HL-60 (cell line): ENCODE results near the gene OPHN1.

Experiments
- CTCF ChIP-seq: IDR thresholded peaks from one replicate; pipeline ENCODE4 v1.5.1; 2011; ENCODE audit warnings: low read length, control low read depth, inconsistent platforms; ENCODE audit not compliant: insufficient read depth
- GABPA ChIP-seq: IDR thresholded peaks from 2 replicates; pipeline ENCODE4 v1.6.1; 2012; ENCODE audit warnings: low read depth
- POLR2AphosphoS5 ChIP-seq: IDR thresholded peaks from 2 replicates; pipeline ENCODE4 v1.6.1; 2012; ENCODE audit warnings: low read depth
- REST ChIP-seq: IDR thresholded peaks from 2 replicates; pipeline ENCODE4 v1.6.1; 2012; ENCODE audit warnings: low read depth; ENCODE audit not compliant: insufficient replicate concordance

GRCh38 chrX:68345025-68345424 is 88.3 kb downstream of the OPHN1 start:
- no peak for TF ChIP-seq CTCF
- TF ChIP-seq REST: no peak
- TF ChIP-seq GABPA: no peak
- TF ChIP-seq POLR2AphosphoS5: no peak
